Stomach (tissue), 9 donors: ENCODE results near the gene HSD17B2. TPM values are rescaled to one million over a fixed set of nuclear protein-coding genes. Genes with fewer than 3 reads are reported as not detected.

Experiments
- DNase-seq, 2 donors: peaks; one replicate each; pipeline versions ENCODE4 v3.0.0 to v3.0.0-alpha.2; 2013 to 2019
- H3K27ac ChIP-seq, 5 donors: fragments of 200-600 bp in 4 of 5; sonication (generic) in 4 of 5; one replicate each; pipeline ENCODE4 v1.5.1; 2013 to 2019; ENCODE audit warnings: mild to moderate bottlenecking in 1 of 5, moderate library complexity in 1 of 5
- H3K27me3 ChIP-seq, 3 donors: fragments of 200-600 bp; sonication (generic); one replicate each; pipeline ENCODE4 v1.5.1; 2017 to 2019; ENCODE audit warnings: mixed run types in 1 of 3
- H3K36me3 ChIP-seq, 4 donors: fragments of 200-600 bp; sonication (generic); 1 replicate in 3 of 4; 2 replicates in 1 of 4; pipeline ENCODE4 v1.5.1; 2016 to 2019
- H3K4me1 ChIP-seq, 4 donors: fragments of 200-600 bp; sonication (generic); one replicate each; pipeline ENCODE4 v1.5.1; 2016 to 2019
- H3K4me3 ChIP-seq, 4 donors: fragments of 200-600 bp; sonication (generic) in 3 of 4; one replicate each; pipeline ENCODE4 v1.5.1; 2016 to 2019; ENCODE audit warnings: mild to moderate bottlenecking in 1 of 4
- H3K9me3 ChIP-seq, 4 donors: fragments of 200-600 bp; sonication (generic); one replicate each; pipeline ENCODE4 v1.5.1; 2016 to 2019
- EP300 ChIP-seq: sonication (generic); formaldehyde crosslinking; IDR thresholded peaks from one replicate; pipeline ENCODE4 v1.6.1; 2017; ENCODE audit warnings: antibody characterized with exemption
- POLR2A ChIP-seq, 4 donors: fragments of 450-650 bp; IDR thresholded peaks; one replicate each; pipeline ENCODE4 v1.6.1; 2016; ENCODE audit warnings: antibody characterized with exemption in 4 of 4, control low read depth in 2 of 4, mild to moderate bottlenecking in 1 of 4, moderate library complexity in 1 of 4
- POLR2AphosphoS5 ChIP-seq, 3 donors: sonication (generic); formaldehyde crosslinking; IDR thresholded peaks; one replicate each; pipeline ENCODE4 v1.6.1; 2016; ENCODE audit warnings: antibody characterized with exemption in 3 of 3
- WGBS, 5 donors: extraction: QIAGEN DNeasy Blood & Tissue Kit in 3 of 5; methylation state at CpG; one replicate each; pipeline versions ENCODE4 v1.1.5 to v1.1.7; 2013 to 2018; 5-methylcytosine and 5-hydroxymethylcytosine counted together
- intact Hi-C: fragments of 100-400 bp; cut with DNase I; formaldehyde crosslinking; loops from one replicate; pipeline ENCODE4 v1.15.1; 2023; ENCODE audit warnings: low total_unique reads
- polyA plus RNA-seq, 3 donors: library from polyadenylated mRNA; stranded (reverse); fragments of 200-250 nt; gene quantifications; one replicate each; pipeline ENCODE4 v1.2.3, GENCODE V29; 2013
- total RNA-seq, 5 donors: library from RNA; depleted of rRNA; stranded (reverse); fragments of >200 nt; gene quantifications; one replicate each; pipeline versions ENCODE4 v1.1.0 to v1.2.3, GENCODE V29; 2014 to 2016
- TF ChIP-seq, protein P1 (sequence below), 7 experiments: fragments of 450-650 bp in 4 of 7; fragments of 200-600 bp in 3 of 7; sonication (generic) in 3 of 7; IDR thresholded peaks; one replicate each; pipeline ENCODE4 v1.5.1; 2016 to 2019; ENCODE audit warnings: antibody characterized with exemption in 7 of 7, control low read depth in 2 of 7, mild to moderate bottlenecking in 1 of 7
- donor health status: healthy with polysubstance abuse.
- donor health status: Bipolar disorder and iron deficiency.
- donor health status: healthy.

The HSD17B2 gene
- total and polyA plus RNA-seq, 8 donors = 6.6 to 25.7 (median 15.2) TPM; not detected in 1

- H3K36me3 ChIP-seq = no peaks in the 10 kb centered on the region
- H3K27ac ChIP-seq = no peak overlapping the region
- no peak overlapping the region for H3K4me3 ChIP-seq
- peaks cover 16 to 41% (median 31%) of the 10 kb centered on the region in 4 donors for H3K4me1 ChIP-seq
- 94 to 98% (median 95%) methylated on average over 2 of the region's 2 CpGs for WGBS, 5 donors
- H3K27me3 ChIP-seq = no peaks in the 10 kb centered on the region
- intact Hi-C loops = no loop called here
- DNase-seq = no peak
- H3K9me3 ChIP-seq = no peaks in the 10 kb centered on the region
- TF ChIP-seq, protein P1, sequence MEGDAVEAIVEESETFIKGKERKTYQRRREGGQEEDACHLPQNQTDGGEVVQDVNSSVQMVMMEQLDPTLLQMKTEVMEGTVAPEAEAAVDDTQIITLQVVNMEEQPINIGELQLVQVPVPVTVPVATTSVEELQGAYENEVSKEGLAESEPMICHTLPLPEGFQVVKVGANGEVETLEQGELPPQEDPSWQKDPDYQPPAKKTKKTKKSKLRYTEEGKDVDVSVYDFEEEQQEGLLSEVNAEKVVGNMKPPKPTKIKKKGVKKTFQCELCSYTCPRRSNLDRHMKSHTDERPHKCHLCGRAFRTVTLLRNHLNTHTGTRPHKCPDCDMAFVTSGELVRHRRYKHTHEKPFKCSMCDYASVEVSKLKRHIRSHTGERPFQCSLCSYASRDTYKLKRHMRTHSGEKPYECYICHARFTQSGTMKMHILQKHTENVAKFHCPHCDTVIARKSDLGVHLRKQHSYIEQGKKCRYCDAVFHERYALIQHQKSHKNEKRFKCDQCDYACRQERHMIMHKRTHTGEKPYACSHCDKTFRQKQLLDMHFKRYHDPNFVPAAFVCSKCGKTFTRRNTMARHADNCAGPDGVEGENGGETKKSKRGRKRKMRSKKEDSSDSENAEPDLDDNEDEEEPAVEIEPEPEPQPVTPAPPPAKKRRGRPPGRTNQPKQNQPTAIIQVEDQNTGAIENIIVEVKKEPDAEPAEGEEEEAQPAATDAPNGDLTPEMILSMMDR (IDR thresholded peaks at IDR 0.05) = no peak
- TF ChIP-seq EP300 = no peak
- no peak for TF ChIP-seq POLR2AphosphoS5 (IDR thresholded peaks at IDR 0.05)
- no peak for TF ChIP-seq POLR2A (IDR thresholded peaks at IDR 0.05)
These were observed 12.7 kb downstream of the HSD17B2 start for GRCh38 chr16:82047787-82048186.

GRCh38 chr16:82049484-82049883 lies 14.4 kb downstream of the HSD17B2 start:
- no peaks in the 10 kb centered on the region for H3K27me3 ChIP-seq
- H3K36me3 ChIP-seq = no peaks in the 10 kb centered on the region
- no peak for TF ChIP-seq POLR2AphosphoS5 (IDR thresholded peaks at IDR 0.05)
- TF ChIP-seq, protein P1 (IDR thresholded peaks at IDR 0.05) = no peak
- TF ChIP-seq EP300 = no peak
- no peak for TF ChIP-seq POLR2A (IDR thresholded peaks at IDR 0.05)
- no peak overlapping the region for H3K4me3 ChIP-seq
- H3K27ac ChIP-seq = peak overlapping the region in 4 of 5 donors; percentile 10 to 68 (median 54)
- H3K9me3 ChIP-seq = no peaks in the 10 kb centered on the region
- intact Hi-C loops = no loop called here
- DNase-seq = no peak
- 24 to 53% (median 37%) methylated on average over 1 of the region's 1 CpG for WGBS, 5 donors
- H3K4me1 ChIP-seq = peaks cover 16 to 33% (median 28%) of the 10 kb centered on the region in 4 donors

DNA sequence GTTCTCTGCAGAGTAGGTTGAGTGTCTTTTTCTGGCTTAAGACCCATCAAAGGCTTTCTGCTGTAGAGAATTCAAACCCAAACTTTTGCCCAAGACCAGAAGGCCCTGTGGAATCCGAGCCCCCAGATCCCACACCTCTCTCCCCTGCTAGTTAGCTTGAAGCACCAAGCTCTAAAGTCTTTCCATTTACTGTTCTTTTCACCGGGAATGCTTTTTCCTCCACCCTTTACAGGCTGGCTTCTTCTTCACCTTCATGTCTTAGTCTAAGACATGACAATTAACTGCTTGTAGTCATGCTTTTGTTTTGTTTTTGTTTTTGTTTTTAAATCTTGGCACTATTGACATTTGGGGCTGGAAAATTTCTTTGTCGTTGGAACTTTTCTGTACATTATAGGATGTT lies 15.5 kb downstream of the HSD17B2 start:
- WGBS, 5 donors = 24 to 42% (median 32%) methylated on average over 3 of the region's 3 CpGs
- intact Hi-C loops = no loop called here
- Histone ChIP-seq H3K36me3 (no peaks in the 10 kb centered on the region), H3K4me3 (no peak overlapping the region), H3K27me3 (no peaks in the 10 kb centered on the region), H3K27ac (peak overlapping the region in 4 of 5 donors; percentile 10 to 68 (median 54)), H3K9me3 (no peaks in the 10 kb centered on the region), H3K4me1 (peaks cover 16 to 35% (median 28%) of the 10 kb centered on the region in 4 donors)
- no peak for DNase-seq
- TF ChIP-seq EP300 (no peak), POLR2AphosphoS5 (IDR thresholded peaks at IDR 0.05) (no peak), POLR2A (IDR thresholded peaks at IDR 0.05) (no peak)
- TF ChIP-seq, protein P1 (IDR thresholded peaks at IDR 0.05) = no peak

- Histone ChIP-seq H3K27me3 (no peaks in the 10 kb centered on the region), H3K4me3 (no peak overlapping the region), H3K27ac (peak overlapping the region in 2 of 5 donors; percentile 7 to 52), H3K9me3 (no peaks in the 10 kb centered on the region), H3K4me1 (peaks cover 16 to 39% (median 28%) of the 10 kb centered on the region in 4 donors), H3K36me3 (no peaks in the 10 kb centered on the region)
- TF ChIP-seq POLR2A (IDR thresholded peaks at IDR 0.05) (no peak), POLR2AphosphoS5 (IDR thresholded peaks at IDR 0.05) (no peak), EP300 (no peak)
- TF ChIP-seq, protein P1 (IDR thresholded peaks at IDR 0.05) = no peak
- WGBS, 5 donors = 38 to 62% (median 44%) methylated on average over 4 of the region's 4 CpGs
- intact Hi-C loops = no loop called here
- DNase-seq = peak in 1 of 2 donors; percentile 35
These were observed 15.9 kb downstream of the HSD17B2 start for GRCh38 chr16:82050909-82051357.
